ENCODE data around the gene PROM1. TPM values are rescaled to one million over a fixed set of nuclear protein-coding genes. Genes with fewer than 3 reads are reported as not detected.

The PROM1 gene
- total RNA-seq, 2 experiments from 2014 or later, result not detected

GRCh38 chr4:16085822-16086221, 2.0 kb upstream of the PROM1 start:
- Histone ChIP-seq H3K4me3 (ENCODE audit: low read length) (no peak overlapping the region), H3K36me3 (ENCODE audit: insufficient read depth, low read length) (no peaks in the 10 kb centered on the region), H3K9me3 (ENCODE audit: control insufficient read depth in 1 of 2, insufficient read depth in 1 of 2, low read length in 2 of 2) (peaks cover 0 to 15% of the 10 kb centered on the region in 2 experiments), H3K4me1 (ENCODE audit: insufficient read depth, low read length) (peaks cover 23% of the 10 kb centered on the region), H3K27me3 (ENCODE audit: control insufficient read depth in 1 of 2, insufficient read depth in 2 of 2, low read length in 2 of 2) (peaks cover 40 to 57% of the 10 kb centered on the region in 2 experiments), H3K27ac (ENCODE audit: low read depth in 1 of 2, low read length in 2 of 2) (no peak overlapping the region)
- H3K9me3 Mint-ChIP-seq, result no peaks in the 10 kb centered on the region
- H3K27me3 Mint-ChIP-seq, result peaks cover 83% of the 10 kb centered on the region
- H3K27ac Mint-ChIP-seq, result no peak overlapping the region
- peaks cover 27% of the 10 kb centered on the region for H3K4me1 Mint-ChIP-seq (ENCODE audit: low read depth)
- POLR2A ChIA-PET, result no interaction called here
- DNase-seq, result no peak
- H3K4me3 Mint-ChIP-seq, result no peak overlapping the region
- no peak for ATAC-seq (ENCODE audit: poor library complexity)
- intact Hi-C loops (cut with DNase I, micrococcal nuclease), result no loop called here
- no peak for TF ChIP-seq CTCF (IDR thresholded peaks at IDR 0.05)
- CTCF ChIA-PET, result no interaction called here
- no peaks in the 10 kb centered on the region for H3K36me3 Mint-ChIP-seq (ENCODE audit: low read depth)

GRCh38 chr4:16082426-16083240, 1.2 kb downstream of the PROM1 start:
- ChIA-PET CTCF (interaction anchor here (0.6 kb wide), 1 partner anchor 18 kb away, joined by 3 read pairs; no protein-coding TSS in a partner anchor), POLR2A (no interaction called here)
- ATAC-seq (ENCODE audit: poor library complexity) (no peak), DNase-seq (peak in 3 of 14 experiments; percentile 7 to 15 (median 15))
- Mint-ChIP-seq H3K9me3 (no peaks in the 10 kb centered on the region), H3K4me3 (peak overlapping the region; percentile 72), H3K27me3 (peaks cover 87% of the 10 kb centered on the region), H3K36me3 (ENCODE audit: low read depth) (no peaks in the 10 kb centered on the region), H3K27ac (no peak overlapping the region), H3K4me1 (ENCODE audit: low read depth) (peaks cover 27% of the 10 kb centered on the region)
- Histone ChIP-seq H3K27ac (ENCODE audit: low read depth in 1 of 2, low read length in 2 of 2) (no peak overlapping the region), H3K27me3 (ENCODE audit: control insufficient read depth in 1 of 2, insufficient read depth in 2 of 2, low read length in 2 of 2) (peaks cover 55 to 72% of the 10 kb centered on the region in 2 experiments), H3K36me3 (ENCODE audit: insufficient read depth, low read length) (no peaks in the 10 kb centered on the region), H3K9me3 (ENCODE audit: control insufficient read depth in 1 of 2, insufficient read depth in 1 of 2, low read length in 2 of 2) (peaks cover 0 to 15% of the 10 kb centered on the region in 2 experiments), H3K4me3 (ENCODE audit: low read length) (peak overlapping the region; percentile 43), H3K4me1 (ENCODE audit: insufficient read depth, low read length) (peaks cover 23% of the 10 kb centered on the region)
- TF ChIP-seq CTCF (IDR thresholded peaks at IDR 0.05), result no peak
- intact Hi-C loops (cut with DNase I, micrococcal nuclease), result no loop called here

DNA sequence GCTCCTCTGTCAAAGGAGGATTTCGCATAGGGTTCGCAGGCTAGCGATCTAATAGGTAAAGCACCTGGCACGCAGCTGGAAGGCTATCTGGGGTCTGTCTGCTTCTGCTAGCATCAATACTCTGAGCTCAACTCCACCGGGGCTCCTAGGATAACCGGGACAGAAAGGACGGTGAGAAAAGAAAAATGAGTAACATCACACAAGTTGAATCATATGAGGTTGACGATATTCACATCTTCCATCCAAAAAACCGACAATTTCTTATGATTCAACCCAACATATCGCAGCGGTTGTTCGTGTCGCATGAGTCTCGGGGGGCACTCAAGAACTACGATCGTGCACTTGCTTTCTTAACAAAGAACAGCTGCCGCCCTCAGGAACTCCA, 1.8 kb downstream of the PROM1 start:
- H3K9me3 Mint-ChIP-seq, result no peaks in the 10 kb centered on the region
- Histone ChIP-seq H3K27me3 (ENCODE audit: control insufficient read depth in 1 of 2, insufficient read depth in 2 of 2, low read length in 2 of 2) (peaks cover 55 to 72% of the 10 kb centered on the region in 2 experiments), H3K9me3 (ENCODE audit: control insufficient read depth in 1 of 2, insufficient read depth in 1 of 2, low read length in 2 of 2) (peaks cover 0 to 15% of the 10 kb centered on the region in 2 experiments), H3K27ac (ENCODE audit: low read depth in 1 of 2, low read length in 2 of 2) (no peak overlapping the region), H3K36me3 (ENCODE audit: insufficient read depth, low read length) (no peaks in the 10 kb centered on the region), H3K4me1 (ENCODE audit: insufficient read depth, low read length) (peaks cover 23% of the 10 kb centered on the region), H3K4me3 (ENCODE audit: low read length) (peak overlapping the region; percentile 43)
- peaks cover 27% of the 10 kb centered on the region for H3K4me1 Mint-ChIP-seq (ENCODE audit: low read depth)
- intact Hi-C loops (cut with DNase I, micrococcal nuclease), result no loop called here
- H3K27me3 Mint-ChIP-seq, result peaks cover 87% of the 10 kb centered on the region
- no peak for ATAC-seq (ENCODE audit: poor library complexity)
- no peaks in the 10 kb centered on the region for H3K36me3 Mint-ChIP-seq (ENCODE audit: low read depth)
- no peak overlapping the region for H3K27ac Mint-ChIP-seq
- no peak for TF ChIP-seq CTCF (IDR thresholded peaks at IDR 0.05)
- ChIA-PET CTCF (interaction anchor here (0.6 kb wide), 1 partner anchor 17 kb away, joined by 3 read pairs; no protein-coding TSS in a partner anchor), POLR2A (no interaction called here)
- DNase-seq, result no peak
- H3K4me3 Mint-ChIP-seq, result peak overlapping the region; percentile 32
